ENCODE data around the gene TMEM234.
"Not testable (repeated sequence)": the region's sequence is repeated elsewhere in the genome, so short reads cannot be mapped to it uniquely, and the experiment has no call there.

The TMEM234 gene

DNA sequence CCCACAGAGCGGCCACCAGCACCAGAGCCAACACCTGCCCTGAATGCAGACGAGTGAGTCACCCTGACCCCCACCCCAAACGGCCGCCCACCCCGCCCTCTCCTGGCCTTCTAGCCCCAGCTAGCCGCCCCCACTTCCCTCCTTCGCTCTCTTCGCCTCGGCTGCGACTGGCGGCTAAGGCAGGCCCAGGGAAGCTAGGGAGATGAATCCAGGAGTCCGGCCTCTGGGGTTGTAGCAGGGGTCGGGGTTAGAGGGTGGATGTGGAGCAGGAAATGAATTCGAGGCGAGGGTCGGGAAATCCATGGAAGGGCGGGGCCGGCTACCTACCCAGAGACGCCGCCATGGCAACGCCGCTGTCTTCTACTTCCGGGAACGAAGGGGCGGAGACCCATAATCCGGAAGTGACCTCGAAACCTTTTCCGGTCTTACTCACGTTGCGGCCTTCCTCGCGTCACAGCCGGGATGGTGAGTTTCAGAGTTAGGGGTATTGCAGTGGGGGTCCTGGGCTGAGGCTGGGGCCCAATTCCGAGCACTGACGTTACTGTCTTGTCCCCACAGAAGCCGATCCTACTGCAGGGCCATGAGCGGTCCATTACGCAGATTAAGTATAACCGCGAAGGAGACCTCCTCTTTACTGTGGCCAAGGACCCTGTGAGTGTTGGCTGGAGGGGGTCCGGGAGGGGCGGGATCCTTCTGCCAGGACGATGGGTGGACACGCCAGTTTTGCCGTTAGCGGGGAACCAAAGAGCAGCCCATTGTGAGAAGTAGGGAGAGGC, at the start of gene TMEM234, which contains the start of gene EIF3I:
TMEM234 (minus strand) TSS at position 374 of the 776 bp plus-strand sequence; CDS start at position 343, 31 bp downstream.
EIF3I (plus strand) TSS at position 428 of the 776 bp plus-strand sequence; CDS start at position 463, 35 bp downstream.
- peak; percentile 95 for DNase-seq (ENCODE audit: low read depth, low spot score)

DNA sequence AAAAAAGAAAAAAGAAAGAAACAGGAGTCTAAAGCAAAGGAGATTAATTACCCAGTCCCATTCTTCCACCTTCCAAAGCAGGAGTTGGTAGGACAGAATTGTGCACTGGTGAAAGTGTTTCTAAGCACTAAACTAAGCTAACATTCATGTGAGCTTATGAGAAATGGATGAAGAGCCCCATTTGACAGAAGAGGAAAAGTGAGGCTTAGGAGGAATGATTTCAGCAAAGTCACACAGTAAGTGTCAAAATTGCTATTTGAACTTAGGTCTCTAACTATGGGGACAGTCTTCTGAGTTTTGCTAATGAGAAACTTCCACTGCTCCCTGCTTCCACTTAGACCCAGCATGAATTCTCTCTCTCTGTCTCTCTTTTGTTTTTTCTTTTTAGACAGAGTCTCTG, 47.6 kb upstream of the TMEM234 start:
- no peak for DNase-seq (ENCODE audit: low read depth, low spot score)

GRCh38 chr1:32266921-32267591, 44.9 kb upstream of the TMEM234 start:
- DNase-seq (ENCODE audit: low read depth, low spot score), result no peak

DNA sequence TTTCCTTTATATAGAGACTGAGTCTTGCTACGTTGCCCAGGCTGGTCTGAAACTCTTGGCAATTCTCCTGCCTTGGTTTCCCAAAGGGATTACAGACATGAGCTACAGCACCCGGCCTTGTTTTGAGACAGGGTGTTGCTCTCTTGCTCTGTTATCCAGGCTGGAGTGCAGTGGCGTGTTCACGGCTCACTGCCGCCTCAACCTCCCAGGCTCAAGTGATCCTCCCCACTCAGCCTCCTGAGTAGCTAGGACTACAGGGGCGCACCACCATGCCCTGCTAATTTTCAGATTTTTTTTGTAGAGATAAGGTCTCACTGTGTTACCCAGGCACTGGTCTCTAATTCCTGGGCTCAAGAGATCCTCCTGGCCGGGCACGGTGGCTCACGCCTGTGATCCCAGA, 43.7 kb upstream of the TMEM234 start:
- no peak for DNase-seq (ENCODE audit: low read depth, low spot score)

DNA sequence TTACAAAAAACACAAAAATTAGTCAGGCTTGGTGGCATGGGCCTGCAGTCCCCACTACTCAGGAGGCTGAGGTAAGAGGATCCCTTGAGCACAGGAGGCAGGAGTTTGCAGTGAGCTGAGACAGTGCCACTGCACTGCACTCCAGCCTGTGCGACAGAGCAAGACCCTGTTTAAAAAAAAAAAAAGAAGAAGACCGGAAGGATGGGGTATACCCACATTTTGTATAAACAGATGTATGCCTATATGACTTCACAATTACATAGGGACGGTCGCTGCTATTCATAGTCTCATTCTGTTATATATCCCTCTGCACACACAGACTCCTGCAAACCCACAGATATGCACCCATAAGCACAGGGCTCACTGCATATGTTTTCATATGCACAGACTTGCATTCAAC, 41.6 kb upstream of the TMEM234 start:
- no peak for DNase-seq (ENCODE audit: low read depth, low spot score)

DNA sequence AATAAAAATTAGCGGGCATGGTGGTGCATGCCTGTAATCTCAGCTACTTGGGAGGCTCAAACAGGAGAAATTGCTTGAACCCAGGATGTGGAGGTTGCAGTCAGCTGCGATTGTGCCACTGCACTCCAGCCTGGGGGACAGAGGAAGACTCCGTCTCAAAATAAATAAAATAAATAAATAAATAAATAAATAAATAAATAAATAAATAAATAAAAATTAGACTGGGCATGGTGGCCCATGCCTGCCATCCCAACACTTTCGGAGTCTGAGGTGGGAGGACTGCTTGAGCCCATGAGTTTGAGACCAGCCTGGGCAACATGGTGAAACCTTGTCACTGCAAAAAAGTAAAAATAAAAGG, 41.1 kb upstream of the TMEM234 start:
- not testable (repeated sequence) for DNase-seq (ENCODE audit: low read depth, low spot score)

DNA sequence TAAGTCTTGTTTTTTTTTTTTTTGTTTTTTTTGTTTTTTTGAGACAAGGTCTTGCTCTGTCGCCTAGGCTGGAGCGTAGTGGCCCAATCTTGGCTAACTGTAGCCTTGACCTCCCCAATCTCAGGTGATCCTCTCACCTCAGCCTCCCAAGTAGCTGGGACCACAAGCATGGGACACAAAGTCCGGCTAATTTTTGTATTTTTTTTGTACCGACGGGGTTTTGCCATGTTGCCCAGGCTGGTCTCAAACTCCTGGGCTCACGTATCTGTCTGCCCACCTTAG, 35.0 kb upstream of the TMEM234 start:
- DNase-seq (ENCODE audit: low read depth, low spot score), result no peak

DNA sequence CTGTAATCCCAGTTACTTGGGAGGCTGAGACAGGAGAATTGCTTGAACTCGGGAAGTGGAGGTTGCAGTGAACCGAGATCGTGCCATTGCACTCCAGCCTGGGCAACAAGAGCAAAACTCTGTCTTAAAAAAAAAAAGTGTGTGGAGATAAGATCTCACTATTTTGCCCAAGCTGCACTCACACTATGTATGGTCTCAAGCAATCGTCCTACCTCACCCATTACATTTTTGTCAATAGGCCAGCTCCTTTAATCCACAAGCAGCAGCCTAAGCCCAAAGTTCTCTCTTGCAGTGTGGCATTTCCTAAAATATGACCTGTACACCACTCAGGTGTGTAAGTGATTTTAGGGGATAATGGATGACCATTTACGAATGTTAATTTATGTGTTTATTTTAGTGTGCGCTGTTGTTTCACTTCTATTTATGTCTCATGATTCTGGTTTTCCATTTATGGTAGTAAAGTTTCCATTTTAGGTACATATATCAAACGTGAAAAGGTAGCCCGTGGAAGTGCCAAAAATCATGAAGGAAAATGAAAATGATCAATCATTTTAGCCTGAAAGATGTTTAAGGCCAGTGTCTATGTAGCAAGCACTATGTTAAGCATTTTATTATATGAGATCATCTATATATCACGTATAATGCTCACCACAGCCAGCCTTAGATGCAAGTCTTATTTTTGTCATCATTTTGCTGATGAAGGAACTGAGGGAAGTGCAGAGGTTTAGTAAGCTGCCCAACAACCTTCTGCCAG, 34.5 kb upstream of the TMEM234 start:
- DNase-seq (ENCODE audit: low read depth, low spot score), result no peak

- DNase-seq (ENCODE audit: low read depth, low spot score), result no peak
Observed at GRCh38 chr1:32255072-32256071, 33.2 kb upstream of the TMEM234 start.

DNA sequence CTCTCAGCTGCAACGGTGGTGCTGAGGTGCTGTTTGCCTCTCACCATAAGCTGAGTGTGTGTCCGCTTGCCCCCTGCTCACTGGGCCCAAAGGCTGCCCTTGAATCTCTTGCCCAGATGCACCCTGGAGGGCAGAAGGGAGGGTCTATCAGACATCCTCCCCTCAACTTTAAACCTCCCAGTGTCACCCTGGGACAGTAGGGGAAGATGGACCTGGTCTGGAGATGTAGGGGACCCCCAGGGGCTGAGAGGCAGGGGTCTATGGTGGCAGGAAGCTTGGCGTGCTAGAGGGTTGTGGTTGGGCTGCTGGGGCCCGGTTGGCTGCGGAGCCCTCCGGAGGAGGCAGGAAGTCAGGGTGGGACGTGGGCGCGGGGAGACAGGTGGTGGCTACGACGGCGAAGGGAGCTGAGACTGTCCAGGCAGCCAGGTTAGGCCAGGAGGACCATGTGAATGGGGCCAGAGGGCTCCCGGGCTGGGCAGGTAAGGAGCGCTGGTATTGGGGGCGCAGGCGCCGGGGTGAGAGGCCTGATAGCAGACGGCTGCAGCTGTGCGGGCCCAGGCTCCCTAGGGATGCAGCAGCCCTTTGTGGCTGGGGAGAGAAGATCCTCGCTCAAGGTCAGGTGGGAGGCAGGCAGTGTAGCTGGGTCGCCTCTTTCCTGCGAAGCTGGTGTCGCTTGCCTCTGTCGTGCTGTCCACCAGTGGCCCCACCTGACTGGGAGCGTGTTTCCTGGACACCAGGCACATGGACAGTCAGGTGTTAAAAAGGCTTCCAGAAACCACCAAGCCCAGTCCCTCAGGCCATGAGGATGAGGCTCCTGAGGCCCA, 29.0 kb upstream of the TMEM234 start, which contains the start of gene LCK:
LCK (plus strand) TSS at position 373 of the 824 bp plus-strand sequence. CDS start 23,065 bp downstream, outside the sequence.
- no peak for DNase-seq (ENCODE audit: low read depth, low spot score)

DNA sequence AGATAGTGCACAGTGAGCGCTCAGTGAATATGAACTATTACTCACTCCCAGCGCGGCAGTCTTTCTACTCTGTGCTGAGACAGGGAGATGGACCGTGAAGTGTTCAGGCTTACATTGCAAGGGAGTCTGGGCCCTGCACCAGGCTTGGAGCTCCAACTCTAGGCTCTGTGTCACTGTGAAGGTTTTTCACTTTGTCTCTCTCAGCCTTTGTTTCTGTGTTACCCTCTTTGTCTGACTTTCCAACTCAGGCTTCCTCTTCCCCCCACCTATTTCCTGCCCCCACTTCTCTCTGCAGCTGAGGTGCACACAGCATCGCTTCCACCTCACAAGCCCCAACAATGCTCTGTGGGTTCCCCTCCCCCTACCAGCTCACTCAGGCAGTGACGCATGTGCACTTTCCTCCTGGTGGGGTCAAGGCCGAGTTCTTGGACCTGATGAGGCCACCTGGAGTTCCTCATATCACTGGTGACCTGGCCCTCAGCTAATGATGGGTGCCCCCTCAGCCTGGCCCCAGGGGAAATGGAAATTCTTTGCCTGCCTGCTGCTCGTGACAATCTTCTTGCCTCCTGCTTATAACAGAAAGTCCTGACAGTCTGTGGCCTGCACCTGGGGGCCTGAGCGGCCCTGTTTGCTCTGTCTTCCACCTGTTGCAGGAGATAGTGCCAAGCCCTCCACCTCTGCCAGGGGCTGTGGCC, 27.8 kb upstream of the TMEM234 start:
- no peak for DNase-seq (ENCODE audit: low read depth, low spot score)

DNA sequence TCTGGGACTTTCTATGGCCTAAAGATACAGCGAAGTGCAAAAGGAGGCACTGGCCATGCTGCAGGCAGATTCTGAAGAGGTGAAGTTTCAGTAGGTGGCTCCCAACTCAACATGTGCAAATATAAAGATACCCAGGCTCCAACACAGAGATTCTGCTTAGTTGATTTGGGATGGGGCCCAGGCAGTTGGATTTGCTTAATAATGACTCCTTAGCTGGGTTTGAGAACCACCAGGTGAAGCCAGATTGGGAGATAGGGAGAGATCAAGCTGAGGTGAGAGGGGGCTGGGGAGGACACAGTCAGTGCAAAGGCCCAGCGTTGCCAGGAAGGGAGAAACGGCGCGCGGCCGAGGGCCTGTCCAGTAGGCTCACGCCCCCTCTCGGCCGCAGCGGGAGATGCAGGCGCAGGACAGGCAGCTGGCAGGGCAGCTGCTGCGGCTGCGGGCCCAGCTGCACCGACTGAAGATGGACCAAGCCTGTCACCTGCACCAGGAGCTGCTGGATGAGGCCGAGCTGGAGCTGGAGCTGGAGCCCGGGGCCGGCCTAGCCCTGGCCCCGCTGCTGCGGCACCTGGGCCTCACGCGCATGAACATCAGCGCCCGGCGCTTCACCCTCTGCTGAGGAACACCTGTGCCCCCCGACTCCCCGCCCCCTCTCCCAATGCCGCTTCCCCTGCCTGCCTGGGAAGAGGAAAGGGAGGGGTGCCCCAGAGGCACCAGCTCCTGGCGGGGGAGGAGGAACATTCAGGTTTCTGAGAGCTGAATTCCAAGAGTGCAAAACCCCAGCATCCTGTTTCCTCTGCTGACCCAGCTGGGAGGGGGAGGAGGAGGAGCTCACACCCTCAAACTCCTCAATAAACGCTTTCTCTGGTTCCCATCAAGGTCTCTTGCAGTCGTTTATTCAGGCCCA, 26.1 kb upstream of the TMEM234 start:
- peak; percentile 93 for DNase-seq (ENCODE audit: low read depth, low spot score)

DNA sequence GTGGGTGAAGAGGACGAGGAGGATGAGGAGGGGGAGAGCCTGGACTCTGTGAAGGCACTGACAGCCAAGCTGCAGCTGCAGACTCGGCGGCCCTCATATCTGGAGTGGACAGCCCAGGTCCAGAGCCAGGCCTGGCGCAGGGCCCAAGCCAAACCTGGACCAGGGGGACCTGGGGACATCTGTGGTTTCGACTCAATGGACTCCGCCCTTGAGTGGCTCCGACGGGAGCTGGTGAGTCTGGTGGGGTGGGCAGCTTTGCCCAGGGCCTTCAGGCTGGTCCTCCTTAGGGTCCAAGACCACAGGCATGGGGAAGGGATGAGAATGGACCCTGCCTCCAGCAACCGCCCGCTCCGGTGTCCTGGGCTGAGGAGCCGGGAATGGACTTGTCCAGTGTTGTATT, 25.3 kb upstream of the TMEM234 start:
- DNase-seq (ENCODE audit: low read depth, low spot score), result no peak

DNA sequence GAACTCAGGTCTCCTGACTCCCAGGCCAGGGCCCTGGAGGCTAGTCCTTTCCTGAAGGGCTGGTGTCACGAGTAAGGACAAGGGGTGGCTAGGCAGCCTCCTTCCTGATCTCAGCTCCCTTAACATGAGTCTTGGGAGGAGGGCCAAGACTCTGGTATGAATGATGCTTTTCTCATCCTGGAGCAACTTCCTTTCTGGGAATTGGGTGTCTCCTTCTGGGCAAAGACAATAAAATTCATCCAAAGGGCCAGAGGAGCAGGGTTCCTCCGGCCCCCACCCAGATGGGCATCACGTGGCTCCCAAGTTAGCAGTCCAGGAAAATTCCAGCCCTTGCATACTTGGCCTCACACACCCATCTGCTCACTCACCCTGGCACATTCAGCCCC, 24.7 kb upstream of the TMEM234 start, which contains the start of gene FAM167B:
FAM167B (plus strand) TSS at position 335 of the 386 bp plus-strand sequence. CDS start 200 bp downstream, outside the sequence.
- DNase-seq (ENCODE audit: low read depth, low spot score), result no peak

GRCh38 chr1:32242341-32242851, 20.2 kb upstream of the TMEM234 start:
- DNase-seq (ENCODE audit: low read depth, low spot score), result peak; percentile 80

DNA sequence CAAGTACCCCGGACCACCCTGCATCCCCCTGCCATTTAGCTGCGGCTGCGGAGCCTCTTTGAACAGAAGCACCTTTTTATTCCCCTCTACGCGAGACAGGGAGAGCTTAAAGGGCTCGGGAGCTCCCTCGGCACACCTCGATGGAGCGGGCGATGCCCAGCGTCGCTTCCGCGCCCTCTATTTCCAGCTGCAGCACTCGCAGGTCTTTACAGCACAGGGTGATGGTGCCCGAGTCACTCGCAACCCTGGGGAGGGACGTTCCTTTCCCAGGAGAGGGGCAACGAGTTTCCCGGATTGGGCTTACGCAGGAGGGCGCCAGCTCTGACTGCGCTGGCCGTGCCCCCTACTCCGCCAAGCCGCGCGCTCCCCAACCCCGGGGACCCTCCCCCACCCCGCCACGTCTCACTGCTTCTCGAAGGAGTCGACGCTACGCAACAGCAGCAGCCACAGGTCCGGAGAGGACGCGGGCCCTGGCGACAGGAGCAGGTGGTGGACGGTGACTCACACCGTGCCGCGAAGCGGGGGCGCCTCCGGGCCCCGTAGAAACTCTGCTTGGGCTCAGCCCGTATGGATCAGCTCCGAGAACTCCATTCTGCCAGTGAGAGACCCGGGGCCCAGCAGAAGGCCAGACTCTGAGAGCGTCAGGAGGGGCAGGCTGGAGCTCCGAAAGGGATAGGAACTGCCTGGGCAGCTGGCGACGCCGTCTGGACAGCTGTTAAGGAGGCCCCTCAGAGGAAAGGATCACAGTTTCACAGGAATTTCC, 19.0 kb upstream of the TMEM234 start:
- DNase-seq (ENCODE audit: low read depth, low spot score), result peak; percentile 76

DNA sequence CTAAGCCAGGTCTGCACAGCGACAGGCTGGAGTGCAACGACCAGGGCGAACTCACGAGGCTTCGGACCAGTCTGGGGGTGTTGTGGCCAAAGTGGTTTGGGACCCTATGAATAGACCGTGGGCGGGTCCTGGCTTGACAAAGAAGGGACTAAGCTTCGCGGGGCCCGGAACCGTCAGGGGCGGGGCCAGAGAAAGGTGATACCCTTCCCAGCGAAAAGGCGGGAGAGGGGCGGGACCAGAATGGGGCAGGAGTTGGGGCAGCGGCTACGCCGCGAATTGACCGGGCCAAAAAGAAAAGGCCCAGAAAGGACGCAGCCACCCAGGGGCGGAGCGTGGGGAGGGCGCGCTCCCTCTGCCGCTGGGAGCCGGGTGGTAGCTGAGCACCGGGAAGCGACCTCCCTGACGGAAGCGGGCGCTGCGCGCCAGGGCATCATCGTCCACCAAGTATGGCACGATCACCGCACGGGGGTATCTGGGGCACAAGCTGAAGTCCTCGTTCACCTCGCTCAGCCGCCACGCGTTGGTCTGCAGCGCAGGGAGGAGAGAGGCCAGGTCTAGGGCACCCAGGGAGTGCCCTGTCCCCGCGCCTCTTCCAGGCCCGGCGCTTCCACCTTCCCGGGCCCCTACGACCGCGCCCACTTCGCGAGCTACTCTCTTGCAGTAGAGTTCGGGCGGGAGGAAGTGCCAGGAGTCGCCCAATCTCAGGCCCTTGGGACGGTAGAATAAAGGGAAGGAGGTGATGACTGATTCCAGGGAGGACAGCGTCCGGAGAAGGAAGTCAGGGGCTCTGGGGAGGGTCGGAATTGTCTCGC, 18.2 kb upstream of the TMEM234 start:
- peak; percentile 93 for DNase-seq (ENCODE audit: low read depth, low spot score)

Measured in ELF-1 (cell line).